Activated CD8-positive, alpha-beta memory T cell treated with anti-CD3 and anti-CD28 coated beads, Interleukin-2, amount 50 U/mL, for 24 hours (primary cell): ENCODE measurements around the gene VCX2.
"Not testable (repeated sequence)": the region's sequence is repeated elsewhere in the genome, so short reads cannot be mapped to it uniquely, and the experiment has no call there.

ENCODE experiments used
- DNase-seq: peaks from one replicate; pipeline ENCODE4 v3.0.0-alpha.2; 2020; ENCODE audit errors: extremely low read depth

VCX2 gene

DNA sequence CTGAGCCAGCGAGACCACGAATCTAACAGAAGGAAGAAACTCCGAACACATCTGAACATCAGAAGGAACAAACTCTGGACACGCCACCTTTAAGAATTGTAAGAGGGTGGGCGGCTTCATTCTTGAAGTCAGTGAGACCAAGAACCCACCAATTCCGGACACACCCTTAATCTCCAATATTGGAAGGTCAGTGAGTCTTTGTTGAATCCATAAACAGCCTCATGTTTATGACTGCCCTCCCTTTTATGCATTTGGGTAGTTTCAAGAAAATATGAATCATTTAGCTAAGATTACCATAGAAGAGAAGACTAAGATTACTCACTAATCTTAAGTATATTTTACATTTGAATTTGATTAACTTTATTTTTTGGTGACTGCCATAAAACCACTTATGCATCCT lies 48.5 kb downstream of the VCX2 start:
- DNase-seq, result no peak

DNA sequence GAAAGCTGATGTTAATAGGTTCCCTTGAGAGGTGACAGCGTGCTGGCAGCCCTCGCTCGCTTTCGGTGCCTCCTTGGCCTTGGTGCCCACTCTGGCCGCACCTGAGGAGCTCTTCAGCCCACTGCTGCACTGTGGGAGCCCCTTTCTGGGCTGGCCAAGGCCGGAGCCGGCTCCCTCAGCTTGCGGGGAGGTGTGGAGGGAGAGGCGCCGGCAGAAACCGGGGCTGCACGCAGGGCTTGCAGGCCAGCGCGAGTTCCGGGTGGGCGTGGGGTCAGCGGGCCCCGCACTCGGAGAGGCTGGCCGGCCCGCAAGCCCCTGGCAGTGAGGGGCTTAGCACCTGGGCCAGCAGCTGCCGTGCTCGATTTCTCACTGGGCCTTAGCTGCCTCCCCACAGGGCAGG lies 49.7 kb downstream of the VCX2 start:
- not testable (repeated sequence) for DNase-seq
